HG03565 (cell line): ENCODE results near the gene CCDC77.
A peak's percentile ranks its signal among the peaks of the same experiment; 100 is the strongest.
"Not testable (repeated sequence)": the region's sequence is repeated elsewhere in the genome, so short reads cannot be mapped to it uniquely, and the experiment has no call there.

ENCODE experiments used
- ATAC-seq: cut with Tn5 transposase; IDR thresholded peaks from one replicate; pipeline ENCODE4 v1.9.1; 2021; ENCODE audit warnings: mild to moderate bottlenecking, moderate library complexity; ENCODE audit not compliant: unreplicated experiment

Gene CCDC77

GRCh38 chr12:401235-402028 is at the start of gene CCDC77:
Gene CCDC77, plus strand, starts transcription at chr12:401644. Its CDS starts 7,740 bp downstream, at chr12:409384.
- peak; percentile 96 for ATAC-seq

- no peak for ATAC-seq
Measured at GRCh38 chr12:356276-356988, 45.0 kb upstream of the CCDC77 start.

GRCh38 chr12:359091-359490 is 42.4 kb upstream of the CCDC77 start:
- ATAC-seq: no peak

- ATAC-seq: no peak
Measured at GRCh38 chr12:366820-367219, 34.6 kb upstream of the CCDC77 start.

- ATAC-seq: no peak
Measured at GRCh38 chr12:367972-368371, 33.5 kb upstream of the CCDC77 start.

DNA sequence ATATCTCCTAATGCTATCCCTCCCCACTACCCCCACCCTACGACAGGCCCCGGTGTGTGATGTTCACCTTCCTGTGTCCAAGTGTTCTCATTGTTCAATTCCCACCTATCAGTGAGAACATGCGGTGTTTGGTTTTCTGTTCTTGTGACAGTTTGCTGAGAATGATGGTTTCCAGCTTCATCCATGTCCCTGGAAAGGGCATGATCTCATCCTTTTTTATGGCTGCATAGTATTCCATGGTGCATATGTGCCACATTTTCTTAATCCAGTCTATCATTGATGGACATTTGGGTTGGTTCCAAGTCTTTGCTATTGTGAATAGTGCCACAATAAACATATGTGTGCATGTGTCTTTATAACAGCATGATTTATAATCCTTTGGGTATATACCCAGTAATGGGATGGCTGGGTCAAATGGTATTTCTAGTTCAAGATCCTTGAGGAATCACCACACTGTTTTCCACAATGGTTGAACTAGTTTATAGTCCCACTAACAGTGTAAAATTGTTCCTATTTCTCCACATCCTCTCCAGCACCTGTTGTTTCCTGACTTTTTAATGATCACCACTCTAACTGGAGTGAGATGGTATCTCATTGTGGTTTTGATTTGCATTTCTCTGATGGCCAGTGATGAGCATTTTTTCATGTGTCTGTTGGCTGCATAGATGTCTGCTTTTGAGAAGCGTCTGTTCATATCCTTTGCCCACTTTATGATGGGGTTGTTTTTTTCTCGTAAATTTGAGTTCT is 30.5 kb upstream of the CCDC77 start:
- not testable (repeated sequence) for ATAC-seq

GRCh38 chr12:386651-387050 is 14.8 kb upstream of the CCDC77 start:
- no peak for ATAC-seq

- ATAC-seq: no peak
Measured at GRCh38 chr12:388012-388411, 13.4 kb upstream of the CCDC77 start.

DNA sequence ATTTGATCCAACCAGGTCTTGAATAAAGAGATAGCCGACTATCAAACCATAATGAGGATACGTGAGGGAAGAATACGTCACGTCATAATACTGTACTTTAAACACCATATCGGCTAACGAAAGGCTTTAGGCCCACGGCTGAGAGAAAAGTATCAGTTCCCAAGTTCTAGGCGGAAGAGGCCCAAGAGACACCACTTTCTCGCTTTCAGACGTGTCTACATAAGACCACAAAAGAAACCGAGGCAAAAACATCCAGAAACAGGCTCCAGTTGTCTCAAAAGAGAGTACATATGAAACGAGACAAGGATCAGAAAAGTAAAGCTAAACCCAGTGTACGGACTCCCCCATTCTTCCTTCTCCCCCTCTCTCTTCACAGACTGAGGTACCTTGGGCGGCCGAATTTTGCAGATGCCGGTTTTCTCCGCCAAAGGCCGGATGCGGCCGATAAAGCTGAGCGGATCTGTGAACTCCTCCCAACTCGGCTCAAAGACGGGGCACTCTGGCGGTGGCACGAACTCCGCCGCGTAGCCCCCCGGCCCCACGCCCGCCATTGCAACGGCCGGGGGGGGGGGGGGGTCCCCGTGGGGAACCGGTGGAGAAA is 12.8 kb upstream of the CCDC77 start:
- ATAC-seq: no peak

DNA sequence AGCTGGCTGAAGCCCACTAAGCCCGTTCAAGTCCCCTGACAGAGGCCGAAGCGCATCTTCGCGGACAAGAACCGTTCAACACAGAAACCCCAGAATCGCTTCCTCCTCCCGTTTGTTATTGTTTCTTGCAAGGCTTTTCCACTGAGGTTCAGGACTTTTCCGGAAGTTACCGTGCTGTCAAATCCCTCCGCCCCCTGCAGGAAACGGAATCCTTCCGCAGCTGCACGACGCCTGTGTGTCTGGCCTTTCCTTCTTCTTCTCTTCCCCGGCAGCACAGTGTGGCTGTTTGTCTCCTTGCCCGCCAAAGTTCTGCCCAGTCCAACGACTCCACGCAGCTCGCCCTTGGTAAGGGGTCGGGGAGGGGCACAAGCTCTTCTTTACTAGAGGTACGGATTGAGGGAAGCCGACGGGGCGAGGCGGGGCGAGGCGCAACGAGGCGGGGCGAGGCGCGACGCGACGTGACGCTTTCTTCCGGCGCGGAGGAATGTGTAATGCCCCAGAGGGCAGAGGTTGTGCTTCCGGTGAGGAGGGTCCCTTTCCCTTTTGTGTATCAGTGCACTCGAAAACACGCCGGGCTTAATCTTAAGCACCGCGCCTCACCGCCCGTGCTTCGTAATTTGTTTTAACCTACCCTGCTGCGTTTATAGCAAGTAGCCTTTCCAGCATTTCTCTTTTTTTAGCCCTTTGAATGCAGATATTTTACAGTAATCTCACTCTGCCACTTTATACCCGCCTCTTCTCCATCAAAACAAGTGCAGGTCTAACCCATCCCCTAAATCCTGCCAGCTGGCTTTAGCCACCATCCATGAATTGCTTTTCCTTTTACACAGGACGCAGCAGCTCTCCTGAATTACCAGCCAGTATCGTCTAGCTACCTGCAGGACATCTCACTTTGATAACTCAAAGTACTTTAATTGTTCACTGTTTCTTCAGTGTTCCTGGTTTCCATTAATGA is 12.0 kb upstream of the CCDC77 start, which contains the start of gene KDM5A:
Gene KDM5A (minus strand): TSS at position 179 of the 955 bp plus-strand sequence. CDS start 229 bp downstream, outside the sequence.
- peak; percentile 87 for ATAC-seq

- ATAC-seq: no peak
Measured at GRCh38 chr12:400828-401227, 616 bp upstream of the CCDC77 start.

DNA sequence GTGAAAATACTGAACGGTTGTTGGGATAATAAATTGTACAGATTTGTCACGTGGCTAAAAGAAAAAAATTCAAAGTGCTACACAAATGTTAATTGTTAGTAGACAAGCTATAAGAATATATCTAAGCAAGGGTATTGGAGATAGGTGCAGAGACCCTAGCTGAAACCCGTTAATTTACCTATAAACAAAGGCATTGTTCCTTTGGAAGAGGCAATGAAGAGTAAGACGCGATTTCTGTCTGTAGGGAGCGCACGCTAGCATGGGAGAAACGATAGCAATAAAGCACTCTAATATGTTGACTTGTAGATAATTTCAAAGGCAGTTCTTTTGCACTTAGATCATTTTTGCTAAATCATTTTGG is 565 bp downstream of the CCDC77 start:
- ATAC-seq: no peak

- ATAC-seq: no peak
Measured at GRCh38 chr12:414859-415258, 13.4 kb downstream of the CCDC77 start.

- ATAC-seq: no peak
Measured at GRCh38 chr12:418432-418831, 17.0 kb downstream of the CCDC77 start.

GRCh38 chr12:422526-422925 is 21.1 kb downstream of the CCDC77 start:
- no peak for ATAC-seq

GRCh38 chr12:435737-436136 is 34.3 kb downstream of the CCDC77 start:
- ATAC-seq: not testable (repeated sequence)

DNA sequence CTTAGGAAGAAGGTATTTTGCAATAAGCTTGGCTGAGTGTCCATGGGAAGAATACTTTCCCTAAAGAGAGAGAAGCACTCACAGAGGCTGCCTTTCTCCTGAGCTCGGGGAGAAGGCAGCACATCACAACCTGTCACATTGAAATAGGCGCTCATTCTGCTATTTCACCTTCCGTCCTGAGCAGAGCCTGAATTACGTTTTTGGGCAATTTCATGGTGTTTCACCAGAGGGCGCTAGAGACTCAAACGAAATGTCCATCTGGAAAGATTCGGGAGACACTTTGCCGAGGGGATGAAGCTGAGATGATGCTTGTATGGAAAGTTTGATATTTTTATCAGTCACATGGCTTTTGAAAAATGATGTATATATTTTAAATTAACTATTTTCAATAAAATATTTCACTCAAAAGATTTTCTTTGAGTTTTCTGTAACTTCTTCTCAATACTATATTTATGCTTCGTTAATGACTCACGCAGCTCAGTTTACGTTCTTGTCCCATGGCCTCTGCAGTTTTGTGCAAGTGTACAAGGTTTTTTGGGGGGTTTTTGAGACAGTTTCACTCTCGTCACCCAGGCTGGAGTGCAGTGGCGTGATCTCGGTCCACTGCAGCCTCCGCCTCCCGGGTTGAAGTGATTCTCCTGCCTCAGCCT is 40.9 kb downstream of the CCDC77 start:
- no peak for ATAC-seq

- no peak for ATAC-seq
Measured at GRCh38 chr12:447141-447540, 45.7 kb downstream of the CCDC77 start.

GRCh38 chr12:449203-449602 is 47.8 kb downstream of the CCDC77 start:
- ATAC-seq: no peak
